ENCODE results near the gene MAP3K4. TPM values are rescaled to one million over a fixed set of nuclear protein-coding genes. Genes with fewer than 3 reads are reported as not detected.
A peak's percentile ranks its signal among the peaks of the same experiment; 100 is the strongest.

MAP3K4 gene
- total and polyA plus RNA-seq, 4 experiments from 2014 or later, result 5.7 to 90.1 (median 54.4) TPM

- no peak overlapping the region for H3K27ac Mint-ChIP-seq
- peak overlapping the region; percentile 90 for H3K27ac ChIP-seq (ENCODE audit: low read depth, low read length)
These were observed 88.8 kb downstream of the MAP3K4 start for GRCh38 chr6:161080263-161080970.

DNA sequence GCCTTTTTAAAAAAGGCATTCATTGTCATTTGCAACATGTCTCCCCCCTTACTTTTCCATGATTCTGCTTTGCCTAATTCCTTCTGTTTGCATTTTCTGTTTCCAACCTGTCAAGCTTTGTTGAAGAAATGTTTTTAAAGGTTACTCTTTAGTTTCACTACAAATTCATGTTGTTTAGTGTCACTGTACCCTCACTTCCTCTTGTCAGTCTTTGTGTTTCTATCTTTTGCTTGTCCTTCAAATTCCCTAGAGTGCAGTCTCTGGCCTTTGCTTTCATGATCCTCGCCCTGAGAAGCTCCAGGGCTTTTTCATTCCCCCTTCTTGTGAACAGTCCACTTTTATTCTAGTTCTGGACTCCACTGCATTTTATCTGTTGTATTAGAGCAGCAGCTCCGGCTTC, 90.6 kb downstream of the MAP3K4 start:
- CTCF ChIA-PET (ENCODE audit: partially characterized antibody), result interaction anchor here (1.2 to 1.3 kb wide), 2 partner anchors 15 to 90 kb away, joined by 3 read pairs; no protein-coding TSS in a partner anchor
- POLR2A ChIA-PET (ENCODE audit: partially characterized antibody), result interaction anchor here (0.9 to 3.6 kb wide), 4 partner anchors 34 to 192 kb away, joined by 3 to 35 read pairs (median 4); partner anchors contain the start of genes AGPAT4 and MAP3K4
- Mint-ChIP-seq H3K4me3 (no peak overlapping the region), H3K4me1 (peaks cover 9 to 18% (median 13%) of the 10 kb centered on the region in 4 donors), H3K27ac (no peak overlapping the region), H3K9me3 (peaks cover 0 to 1% (median 0%) of the 10 kb centered on the region in 8 donors), H3K27me3 (no peaks in the 10 kb centered on the region), H3K36me3 (peaks cover 13 to 23% of the 10 kb centered on the region in 2 donors)
- intact Hi-C loops (cut with micrococcal nuclease), result no loop called here
- Histone ChIP-seq H3K4me3 (ENCODE audit: low read length in 2 of 2) (peak overlapping the region; percentile 2 to 15), H3K4me1 (ENCODE audit: insufficient read depth, low read length) (peaks cover 54% of the 10 kb centered on the region), H3K9me3 (ENCODE audit: control insufficient read depth in 1 of 2, low read length in 2 of 2) (no peaks in the 10 kb centered on the region), H3K36me3 (ENCODE audit: insufficient read depth, low read length) (peaks cover 43% of the 10 kb centered on the region), H3K27ac (ENCODE audit: low read depth, low read length) (peak overlapping the region; percentile 90), H3K27me3 (ENCODE audit: insufficient read depth, low read length) (no peaks in the 10 kb centered on the region)
- no peak for DNase-seq

More at GRCh38 chr6:161080263-161080970, 88.8 kb downstream of the MAP3K4 start:
- intact Hi-C loops (cut with micrococcal nuclease), result no loop called here
- no peaks in the 10 kb centered on the region for H3K9me3 ChIP-seq (ENCODE audit: control insufficient read depth in 1 of 2, low read length in 2 of 2)
- H3K36me3 ChIP-seq (ENCODE audit: insufficient read depth, low read length), result peaks cover 39% of the 10 kb centered on the region
- no peaks in the 10 kb centered on the region for H3K27me3 ChIP-seq (ENCODE audit: insufficient read depth, low read length)
- POLR2A ChIA-PET (ENCODE audit: partially characterized antibody), result interaction anchor here (0.8 to 3.6 kb wide), 16 partner anchors 8 to 193 kb away, joined by 3 to 35 read pairs (median 4); partner anchors contain the start of genes AGPAT4 and MAP3K4
- H3K4me1 Mint-ChIP-seq, result peaks cover 4 to 15% (median 11%) of the 10 kb centered on the region in 4 donors
- peak; percentile 58 to 74 (median 72) for DNase-seq
- H3K4me1 ChIP-seq (ENCODE audit: insufficient read depth, low read length), result peaks cover 72% of the 10 kb centered on the region
- CTCF ChIA-PET (ENCODE audit: partially characterized antibody), result interaction anchor here (1.3 to 1.6 kb wide), 4 partner anchors 30 to 290 kb away, joined by 3 to 5 read pairs (median 4); no protein-coding TSS in a partner anchor
- peak overlapping the region in 1 of 2 donors; percentile 15 for H3K4me3 ChIP-seq (ENCODE audit: low read length in 2 of 2)
- peaks cover 0 to 1% (median 0%) of the 10 kb centered on the region in 8 donors for H3K9me3 Mint-ChIP-seq
- no peak overlapping the region for H3K4me3 Mint-ChIP-seq
- H3K27me3 Mint-ChIP-seq, result no peaks in the 10 kb centered on the region
- H3K36me3 Mint-ChIP-seq, result peaks cover 5 to 7% of the 10 kb centered on the region in 2 donors

DNA sequence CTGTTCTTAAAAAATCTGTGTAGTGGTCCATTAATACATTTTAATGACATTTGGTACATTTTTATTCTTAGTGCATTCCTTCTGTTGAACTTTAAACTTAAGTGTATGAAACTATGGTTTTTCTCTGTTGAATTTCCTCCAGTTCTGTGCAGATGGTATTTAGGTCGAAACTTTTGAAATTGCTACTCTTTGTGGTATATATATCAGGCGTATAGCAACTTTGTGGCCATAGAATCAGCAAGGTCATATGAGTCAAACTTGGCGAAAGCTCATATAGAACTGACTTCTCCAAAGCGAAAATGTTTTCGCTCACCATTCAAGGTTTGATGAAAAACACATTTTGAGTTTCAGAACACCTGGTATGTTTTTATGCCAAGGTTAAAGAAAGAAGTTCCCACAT, 93.7 kb downstream of the MAP3K4 start:
- Mint-ChIP-seq H3K4me1 (peaks cover 9 to 16% (median 11%) of the 10 kb centered on the region in 4 donors), H3K36me3 (peaks cover 39 to 48% of the 10 kb centered on the region in 2 donors), H3K27ac (peak overlapping the region in 4 of 7 donors; percentile 26 to 90 (median 70)), H3K9me3 (no peaks in the 10 kb centered on the region), H3K4me3 (peak overlapping the region in 7 of 8 donors; percentile 6 to 73 (median 33)), H3K27me3 (no peaks in the 10 kb centered on the region)
- H3K36me3 ChIP-seq (ENCODE audit: insufficient read depth, low read length), result peaks cover 61% of the 10 kb centered on the region
- CTCF ChIA-PET (ENCODE audit: partially characterized antibody), result interaction anchor here (1.0 kb wide), 1 partner anchor 46 kb away, joined by 4 read pairs; no protein-coding TSS in a partner anchor
- H3K4me3 ChIP-seq (ENCODE audit: low read length in 2 of 2), result no peak overlapping the region
- H3K27me3 ChIP-seq (ENCODE audit: insufficient read depth, low read length), result no peaks in the 10 kb centered on the region
- intact Hi-C loops (cut with micrococcal nuclease), result no loop called here
- H3K9me3 ChIP-seq (ENCODE audit: control insufficient read depth in 1 of 2, low read length in 2 of 2), result no peaks in the 10 kb centered on the region
- POLR2A ChIA-PET (ENCODE audit: partially characterized antibody), result interaction anchor here (1.3 to 3.0 kb wide), 2 partner anchors 9 to 93 kb away, joined by 6 to 20 read pairs; no protein-coding TSS in a partner anchor
- H3K27ac ChIP-seq (ENCODE audit: low read depth, low read length), result peak overlapping the region; percentile 36
- H3K4me1 ChIP-seq (ENCODE audit: insufficient read depth, low read length), result peaks cover 29% of the 10 kb centered on the region
- peak in 2 of 5 donors; percentile 8 to 9 for DNase-seq

DNA sequence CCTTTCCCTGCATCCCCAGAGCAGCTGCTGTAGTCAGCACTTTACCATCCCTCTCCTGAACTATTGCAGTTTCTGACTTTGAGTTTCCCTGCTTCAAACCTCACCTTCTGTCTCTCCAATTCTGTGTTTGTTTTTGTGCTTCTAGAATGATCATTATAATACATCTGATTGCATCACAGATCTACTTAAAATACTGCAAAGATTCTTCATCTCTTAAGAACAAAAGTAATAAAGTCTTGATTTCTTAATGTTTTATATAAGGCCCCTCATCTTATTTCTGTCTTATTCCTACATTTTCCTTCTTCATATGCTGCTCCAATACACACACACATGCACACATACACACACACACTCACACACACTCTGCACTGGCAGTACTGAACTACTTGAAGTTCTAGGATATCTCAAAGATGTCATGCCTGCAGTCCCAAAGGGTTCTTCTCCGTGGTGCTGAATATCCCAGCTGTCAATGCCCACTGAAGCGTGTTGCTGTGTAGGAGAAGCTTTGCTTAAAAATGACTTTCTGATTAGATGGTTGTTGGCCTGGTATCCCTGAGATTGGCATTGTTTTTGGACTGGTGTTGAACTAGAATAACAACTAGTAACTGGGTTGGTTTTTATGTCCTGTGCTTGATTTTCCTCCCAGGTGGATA, 97.2 kb downstream of the MAP3K4 start:
- Histone ChIP-seq H3K4me1 (ENCODE audit: insufficient read depth, low read length) (peaks cover 3% of the 10 kb centered on the region), H3K9me3 (ENCODE audit: control insufficient read depth in 1 of 2, low read length in 2 of 2) (no peaks in the 10 kb centered on the region), H3K4me3 (ENCODE audit: low read length in 2 of 2) (no peak overlapping the region), H3K27ac (ENCODE audit: low read depth, low read length) (no peak overlapping the region), H3K27me3 (ENCODE audit: insufficient read depth, low read length) (no peaks in the 10 kb centered on the region), H3K36me3 (ENCODE audit: insufficient read depth, low read length) (peaks cover 40% of the 10 kb centered on the region)
- no peaks in the 10 kb centered on the region for H3K27me3 Mint-ChIP-seq
- peaks cover 9 to 17% (median 11%) of the 10 kb centered on the region in 4 donors for H3K4me1 Mint-ChIP-seq
- intact Hi-C loops (cut with micrococcal nuclease), result no loop called here
- CTCF ChIA-PET (ENCODE audit: partially characterized antibody), result interaction anchor here (0.6 to 1.0 kb wide), 3 partner anchors 59 to 284 kb away, joined by 3 to 4 read pairs (median 3); no protein-coding TSS in a partner anchor
- peak overlapping the region in 4 of 7 donors; percentile 22 to 72 (median 52) for H3K27ac Mint-ChIP-seq
- no peak for DNase-seq
- no peak overlapping the region for H3K4me3 Mint-ChIP-seq
- peaks cover 63 to 72% of the 10 kb centered on the region in 2 donors for H3K36me3 Mint-ChIP-seq
- POLR2A ChIA-PET (ENCODE audit: partially characterized antibody), result interaction anchor here (1.0 to 2.4 kb wide), 3 partner anchors 9 to 13 kb away, joined by 3 to 12 read pairs (median 6); no protein-coding TSS in a partner anchor
- H3K9me3 Mint-ChIP-seq, result no peaks in the 10 kb centered on the region

- Histone ChIP-seq H3K27me3 (ENCODE audit: insufficient read depth, low read length) (no peaks in the 10 kb centered on the region), H3K4me1 (ENCODE audit: insufficient read depth, low read length) (no peaks in the 10 kb centered on the region), H3K9me3 (ENCODE audit: control insufficient read depth in 1 of 2, low read length in 2 of 2) (no peaks in the 10 kb centered on the region), H3K4me3 (ENCODE audit: low read length in 2 of 2) (no peak overlapping the region), H3K36me3 (ENCODE audit: insufficient read depth, low read length) (peaks cover 41% of the 10 kb centered on the region), H3K27ac (ENCODE audit: low read depth, low read length) (no peak overlapping the region)
- Mint-ChIP-seq H3K4me3 (no peak overlapping the region), H3K27me3 (no peaks in the 10 kb centered on the region), H3K27ac (peak overlapping the region in 3 of 7 donors; percentile 9 to 36 (median 34)), H3K36me3 (peaks cover 71 to 78% of the 10 kb centered on the region in 2 donors), H3K9me3 (no peaks in the 10 kb centered on the region), H3K4me1 (peaks cover 0 to 9% (median 2%) of the 10 kb centered on the region in 4 donors)
- POLR2A ChIA-PET (ENCODE audit: partially characterized antibody), result no interaction called here
- CTCF ChIA-PET (ENCODE audit: partially characterized antibody), result no interaction called here
- DNase-seq, result no peak
- intact Hi-C loops (cut with micrococcal nuclease), result no loop called here
These were observed 99.6 kb downstream of the MAP3K4 start for GRCh38 chr6:161091151-161091550.

- no peaks in the 10 kb centered on the region for H3K27me3 ChIP-seq (ENCODE audit: insufficient read depth, low read length)
- no peaks in the 10 kb centered on the region for H3K27me3 Mint-ChIP-seq
- H3K4me3 ChIP-seq (ENCODE audit: low read length in 2 of 2), result no peak overlapping the region
- peaks cover 74 to 75% of the 10 kb centered on the region in 2 donors for H3K36me3 Mint-ChIP-seq
- H3K27ac ChIP-seq (ENCODE audit: low read depth, low read length), result no peak overlapping the region
- H3K4me3 Mint-ChIP-seq, result no peak overlapping the region
- H3K9me3 Mint-ChIP-seq, result no peaks in the 10 kb centered on the region
- H3K36me3 ChIP-seq (ENCODE audit: insufficient read depth, low read length), result peaks cover 38% of the 10 kb centered on the region
- POLR2A ChIA-PET (ENCODE audit: partially characterized antibody), result no interaction called here
- H3K4me1 Mint-ChIP-seq, result peaks cover 0 to 9% (median 2%) of the 10 kb centered on the region in 4 donors
- CTCF ChIA-PET (ENCODE audit: partially characterized antibody), result interaction anchor here (1.8 kb wide), 1 partner anchor 280 kb away, joined by 3 read pairs; no protein-coding TSS in a partner anchor
- peak overlapping the region in 3 of 7 donors; percentile 68 to 81 (median 75) for H3K27ac Mint-ChIP-seq
- no peaks in the 10 kb centered on the region for H3K4me1 ChIP-seq (ENCODE audit: insufficient read depth, low read length)
- no peak for DNase-seq
- H3K9me3 ChIP-seq (ENCODE audit: control insufficient read depth in 1 of 2, low read length in 2 of 2), result no peaks in the 10 kb centered on the region
- intact Hi-C loops (cut with micrococcal nuclease), result no loop called here
These were observed 100.6 kb downstream of the MAP3K4 start for GRCh38 chr6:161091972-161092701.

Data from CD4-positive, alpha-beta memory T cell (primary cell).